Endothelial cell of umbilical vein (primary cell): ENCODE data around the gene SPINT1. TPM values are rescaled to one million over a fixed set of nuclear protein-coding genes. Genes with fewer than 3 reads are reported as not detected.

Experiments used
- BruUV-seq: library from RNA; stranded (reverse); fragments of 400-500 nt; replicated peaks from 2 replicates; lab custom pipeline; 2021; lab: Mats Ljungman, UMichigan
- CTCF ChIA-PET: fragments of 300-600, 350-600 bp; sonication (Branson Sonifier 250); formaldehyde crosslinking; loops from one replicate; lab custom pipeline; 2021; ENCODE audit warnings: antibody characterized with exemption, inconsistent platforms; lab: Charles Lee
- POLR2A ChIA-PET: fragments of 300-600, 350-600 bp; sonication (Branson Sonifier 250); formaldehyde crosslinking; loops from one replicate; lab custom pipeline; 2021; ENCODE audit warnings: antibody characterized with exemption, inconsistent platforms; lab: Charles Lee
- DNase-seq: peaks from one replicate; pipeline ENCODE4 v3.0.0-alpha.2; 2011; ENCODE audit warnings: low read depth, low spot score
- FAIRE-seq: peaks from 2 replicates; lab custom pipeline; 2011; peaks lifted over from hg19 to GRCh38; lab: Jason Lieb, UNC
- H2AFZ ChIP-seq: 2 replicates; pipeline ENCODE4 v1.6.0; 2012; ENCODE audit warnings: low read depth, low read length, control low read depth, inconsistent platforms
- H3K27ac ChIP-seq: 2 replicates; pipeline ENCODE4 v1.5.1; 2011; ENCODE audit warnings: low read depth, mild to moderate bottlenecking, control low read depth, low read length, moderate library complexity; ENCODE audit not compliant: insufficient read depth
- H3K27me3 ChIP-seq, 2 experiments: 2 replicates each; pipeline versions ENCODE4 v1.6.0 to v1.6.1; 2011; ENCODE audit warnings: low read length in 2 of 2, mixed read lengths in 1 of 2; ENCODE audit not compliant: control insufficient read depth in 2 of 2, insufficient read depth in 2 of 2
- H3K36me3 ChIP-seq, 2 experiments: 2 replicates in 1 of 2; 3 replicates in 1 of 2; pipeline ENCODE4 v1.5.1; 2011; ENCODE audit warnings: low read length in 2 of 2, mild to moderate bottlenecking in 1 of 2, moderate library complexity in 1 of 2; ENCODE audit not compliant: control insufficient read depth in 2 of 2, insufficient read depth in 2 of 2; ENCODE audit errors: extremely low read depth in 1 of 2
- H3K4me1 ChIP-seq: 3 replicates; pipeline ENCODE4 v1.5.1; 2011; ENCODE audit warnings: mild to moderate bottlenecking, low read length; ENCODE audit not compliant: control insufficient read depth, insufficient read depth; ENCODE audit errors: extremely low read depth
- H3K4me2 ChIP-seq: 2 replicates; pipeline ENCODE4 v1.6.1; 2011; ENCODE audit warnings: low read length, control low read depth, mixed read lengths; ENCODE audit not compliant: insufficient read depth
- H3K4me3 ChIP-seq, 3 experiments: fragments of 200-600 bp in 1 of 3; sonication (generic), shearing (Covaris generic) in 1 of 3; replicated peaks in 1 of 3; 2 replicates each; pipeline ENCODE4 v1.5.1; 2011 to 2016; ENCODE audit warnings: control low read depth in 3 of 3, low read length in 3 of 3, mild to moderate bottlenecking in 2 of 3, inconsistent platforms in 1 of 3, low read depth in 1 of 3, moderate library complexity in 1 of 3; ENCODE audit not compliant: insufficient read depth in 1 of 3
- H3K79me2 ChIP-seq: 2 replicates; pipeline ENCODE4 v1.6.0; 2012; ENCODE audit warnings: low read length, inconsistent platforms; ENCODE audit not compliant: control insufficient read depth, insufficient read depth
- H3K9ac ChIP-seq: replicated peaks from 2 replicates; pipeline ENCODE3; 2011; ENCODE audit warnings: low read length, control low read depth; ENCODE audit not compliant: insufficient read depth; ENCODE audit errors: extremely low read depth
- H3K9me1 ChIP-seq: replicated peaks from 3 replicates; pipeline ENCODE4 v1.6.0; 2011; ENCODE audit warnings: mild to moderate bottlenecking, low read length; ENCODE audit not compliant: control insufficient read depth, insufficient read depth; ENCODE audit errors: extremely low read depth
- H3K9me3 ChIP-seq: replicated peaks from 2 replicates; pipeline ENCODE4 v1.5.1; 2012; ENCODE audit warnings: low read length, inconsistent platforms; ENCODE audit not compliant: control insufficient read depth, insufficient read depth
- H4K20me1 ChIP-seq: replicated peaks from 2 replicates; pipeline ENCODE3; 2011; ENCODE audit warnings: mild to moderate bottlenecking, low read length; ENCODE audit not compliant: control insufficient read depth, insufficient read depth; ENCODE audit errors: extremely low read depth
- EZH2 ChIP-seq: IDR thresholded peaks from 2 replicates; pipeline ENCODE4 v1.6.1; 2012; ENCODE audit warnings: borderline replicate concordance, low read depth, mild to moderate bottlenecking, moderate library complexity, low read length, inconsistent platforms; ENCODE audit not compliant: severe bottlenecking
- FOS ChIP-seq: IDR thresholded peaks from 2 replicates; pipeline ENCODE4 v1.6.1; 2011; ENCODE audit warnings: mild to moderate bottlenecking, low read length, moderate library complexity, borderline replicate concordance; ENCODE audit not compliant: insufficient read depth
- GATA2 ChIP-seq: IDR thresholded peaks from 2 replicates; pipeline ENCODE4 v1.7.0; 2011; ENCODE audit warnings: low read depth, mild to moderate bottlenecking, moderate library complexity, mixed read lengths, low read length; ENCODE audit not compliant: insufficient read length, insufficient read depth
- JUN ChIP-seq: IDR thresholded peaks from 2 replicates; pipeline ENCODE4 v1.6.1; 2011; ENCODE audit warnings: borderline replicate concordance, low read depth; ENCODE audit not compliant: insufficient read length, insufficient read depth
- MYC ChIP-seq: IDR thresholded peaks from one replicate; pipeline ENCODE4 v1.6.1; 2011; ENCODE audit warnings: mild to moderate bottlenecking, low read depth, low read length
- POLR2A ChIP-seq: IDR thresholded peaks from 2 replicates; pipeline ENCODE4 v1.6.1; 2012; ENCODE audit warnings: low read depth, mild to moderate bottlenecking, control low read depth, low read length
- POLR2AphosphoS5 ChIP-seq: IDR thresholded peaks from 2 replicates; pipeline ENCODE4 v1.6.1; 2012; ENCODE audit warnings: low read depth, mild to moderate bottlenecking, control low read depth, low read length, moderate library complexity; ENCODE audit not compliant: insufficient read depth
- dilution Hi-C: fragments of 300-500 bp; cut with MboI; formaldehyde crosslinking; loops from one replicate; pipeline ENCODE4 v1.15.0; 2019; ENCODE audit warnings: low sequenced_read_pairs; ENCODE audit not compliant: extremely low pct_ligation_motif_present
- intact Hi-C: fragments of 100-400 bp; cut with micrococcal nuclease; formaldehyde crosslinking; loops from one replicate; pipeline ENCODE4 v1.10.0; 2022
- polyA plus RNA-seq, 4 experiments: library from polyadenylated mRNA; depleted of rRNA in 3 of 4; stranded (reverse) in 3 of 4; unstranded in 1 of 4; fragments of >200 nt; gene quantifications; 2 replicates each; pipeline versions ENCODE4 v1.2.1 to v1.2.3, GENCODE V29; 2011 to 2012; ENCODE audit warnings: missing spikeins in 1 of 4
- total RNA-seq: library from RNA; stranded (reverse); gene quantifications from 2 replicates; pipeline ENCODE4 v1.2.3, GENCODE V29; 2021
- TF ChIP-seq, protein P1 (sequence below): IDR thresholded peaks from 2 replicates; pipeline ENCODE4 v1.6.1; 2011; ENCODE audit not compliant: insufficient read depth, insufficient read length
- TF ChIP-seq, protein P2 (sequence below), 2 donors: IDR thresholded peaks; 1 replicate in 1 of 2; 2 replicates in 1 of 2; pipeline ENCODE4 v1.5.1; 2011; ENCODE audit warnings: low read length in 2 of 2, mild to moderate bottlenecking in 2 of 2, moderate library complexity in 2 of 2, control low read depth in 1 of 2, inconsistent platforms in 1 of 2, low read depth in 1 of 2; ENCODE audit not compliant: insufficient read depth in 1 of 2; ENCODE audit errors: extremely low read depth in 1 of 2

SPINT1 gene
- total and polyA plus RNA-seq, 2 donors (not counting 3 experiments of a cell fraction or from before 2014, with no cell fraction given) = 4.1 to 4.2 TPM

DNA sequence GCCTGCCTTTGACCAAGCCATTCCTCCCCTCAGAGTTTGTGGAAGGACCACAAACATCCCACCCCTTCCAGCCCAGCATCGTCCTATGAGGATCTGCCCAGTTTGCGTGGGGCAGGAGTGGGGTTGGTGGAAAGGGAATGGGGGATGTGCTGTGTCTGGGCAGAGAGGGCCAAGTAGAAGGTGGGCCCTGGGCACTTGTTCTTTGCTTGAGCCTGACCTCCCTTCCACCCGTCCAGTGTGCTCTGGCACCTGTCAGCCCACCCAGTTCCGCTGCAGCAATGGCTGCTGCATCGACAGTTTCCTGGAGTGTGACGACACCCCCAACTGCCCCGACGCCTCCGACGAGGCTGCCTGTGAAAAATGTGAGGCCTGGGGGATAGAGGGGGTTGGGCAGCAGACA lies 10.3 kb downstream of the SPINT1 start:
- DNase-seq (no peak), FAIRE-seq (no peak)
- no peaks in the 10 kb centered on the region for H4K20me1 ChIP-seq
- BruUV-seq = no TSS peak
- POLR2A ChIA-PET = no interaction called here
- dilution Hi-C loops (no loop called here), intact Hi-C loops (no loop called here)
- no peak overlapping the region for H3K4me3 ChIP-seq
- no peak overlapping the region for H3K9ac ChIP-seq
- H3K9me1 ChIP-seq = no peaks in the 10 kb centered on the region
- H3K4me1 ChIP-seq = no peaks in the 10 kb centered on the region
- no peaks in the 10 kb centered on the region for H3K27me3 ChIP-seq
- no peak overlapping the region for H3K4me2 ChIP-seq
- no peaks in the 10 kb centered on the region for H3K9me3 ChIP-seq
- no peak overlapping the region for H2AFZ ChIP-seq
- CTCF ChIA-PET = interaction anchor here (1.3 to 2.3 kb wide), 3 partner anchors 17 to 40 kb away, joined by 3 to 12 read pairs (median 5); partner anchors contain the start of gene VPS18
- H3K27ac ChIP-seq = no peak overlapping the region
- no peaks in the 10 kb centered on the region for H3K36me3 ChIP-seq
- H3K79me2 ChIP-seq = no peaks in the 10 kb centered on the region
- TF ChIP-seq EZH2 = no peak
- TF ChIP-seq POLR2A = no peak
- no peak for TF ChIP-seq MYC
- TF ChIP-seq, protein P1, sequence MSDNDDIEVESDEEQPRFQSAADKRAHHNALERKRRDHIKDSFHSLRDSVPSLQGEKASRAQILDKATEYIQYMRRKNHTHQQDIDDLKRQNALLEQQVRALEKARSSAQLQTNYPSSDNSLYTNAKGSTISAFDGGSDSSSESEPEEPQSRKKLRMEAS = no peak
- TF ChIP-seq, protein P2, sequence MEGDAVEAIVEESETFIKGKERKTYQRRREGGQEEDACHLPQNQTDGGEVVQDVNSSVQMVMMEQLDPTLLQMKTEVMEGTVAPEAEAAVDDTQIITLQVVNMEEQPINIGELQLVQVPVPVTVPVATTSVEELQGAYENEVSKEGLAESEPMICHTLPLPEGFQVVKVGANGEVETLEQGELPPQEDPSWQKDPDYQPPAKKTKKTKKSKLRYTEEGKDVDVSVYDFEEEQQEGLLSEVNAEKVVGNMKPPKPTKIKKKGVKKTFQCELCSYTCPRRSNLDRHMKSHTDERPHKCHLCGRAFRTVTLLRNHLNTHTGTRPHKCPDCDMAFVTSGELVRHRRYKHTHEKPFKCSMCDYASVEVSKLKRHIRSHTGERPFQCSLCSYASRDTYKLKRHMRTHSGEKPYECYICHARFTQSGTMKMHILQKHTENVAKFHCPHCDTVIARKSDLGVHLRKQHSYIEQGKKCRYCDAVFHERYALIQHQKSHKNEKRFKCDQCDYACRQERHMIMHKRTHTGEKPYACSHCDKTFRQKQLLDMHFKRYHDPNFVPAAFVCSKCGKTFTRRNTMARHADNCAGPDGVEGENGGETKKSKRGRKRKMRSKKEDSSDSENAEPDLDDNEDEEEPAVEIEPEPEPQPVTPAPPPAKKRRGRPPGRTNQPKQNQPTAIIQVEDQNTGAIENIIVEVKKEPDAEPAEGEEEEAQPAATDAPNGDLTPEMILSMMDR (IDR thresholded peaks at IDR 0.05; ENCODE audit: extremely low read depth in 1 of 2, insufficient read depth in 1 of 2, low read depth in 1 of 2, low read length in 2 of 2) = no peak
- TF ChIP-seq FOS = no peak
- TF ChIP-seq POLR2AphosphoS5 = no peak
- TF ChIP-seq JUN = no peak
- no peak for TF ChIP-seq GATA2
